SK-MEL-5 (cell line): ENCODE data around the gene CMIP. TPM values are rescaled to one million over a fixed set of nuclear protein-coding genes. Genes with fewer than 3 reads are reported as not detected.

Experiments used
- DNase-seq: peaks from one replicate; pipeline ENCODE4 v3.0.0-alpha.2; 2016; ENCODE audit warnings: low read depth, low spot score
- in situ Hi-C: cut with HindIII; loops from 2 replicates; pipeline ENCODE4 v1.10.0; 2016; ENCODE audit warnings: low sequenced_read_pairs, high pct_unique_total_duplicates, low pct_unique_long_range_greater_than_20kb
- total RNA-seq: library from RNA; depleted of rRNA; stranded (reverse); fragments of >200 nt; shearing (Covaris generic); gene quantifications from 2 replicates; pipeline ENCODE4 v1.2.3, GENCODE V29; 2014

The CMIP gene
- total RNA-seq, 1 experiment from 2014 or later: 2.0 TPM

DNA sequence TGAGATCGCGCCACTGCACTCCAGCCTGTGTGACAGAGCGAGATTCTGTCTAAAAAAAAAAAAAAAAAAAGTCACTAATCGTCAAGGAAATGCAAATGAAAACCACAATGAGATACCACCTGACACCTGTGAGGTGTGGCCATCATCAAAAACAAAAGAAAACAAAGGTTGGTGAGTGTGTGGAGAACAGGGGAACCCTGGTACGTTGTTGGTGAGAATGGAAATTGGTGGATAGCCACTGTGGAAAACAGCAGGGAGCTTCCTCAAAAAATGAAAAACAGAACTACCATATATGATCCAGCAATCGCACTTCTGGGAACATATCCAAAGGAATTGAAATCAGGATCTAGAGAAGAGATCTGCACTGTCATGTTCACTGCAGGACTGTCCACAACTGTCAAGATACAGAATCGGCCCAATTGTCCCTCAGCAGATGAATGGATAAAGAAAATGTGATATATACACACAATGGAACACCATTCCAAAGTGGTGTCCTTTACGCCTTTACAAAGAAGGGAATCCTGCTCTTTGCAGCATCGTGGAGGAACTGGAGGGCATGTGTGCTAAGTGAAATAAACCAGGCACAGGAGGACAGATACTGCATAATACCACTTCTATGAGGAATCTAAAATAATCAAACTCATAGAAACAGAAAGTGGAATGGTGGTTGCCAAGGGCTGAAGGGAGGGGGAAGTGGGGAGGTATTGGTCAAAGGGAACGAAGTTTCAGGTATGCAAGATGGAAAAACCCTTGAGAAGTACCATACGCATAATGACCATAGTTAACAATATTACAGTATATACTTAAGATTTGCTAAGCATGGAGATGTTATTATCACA lies 271.0 kb downstream of the CMIP start:
- in situ Hi-C loops: no loop called here
- no peak for DNase-seq

DNA sequence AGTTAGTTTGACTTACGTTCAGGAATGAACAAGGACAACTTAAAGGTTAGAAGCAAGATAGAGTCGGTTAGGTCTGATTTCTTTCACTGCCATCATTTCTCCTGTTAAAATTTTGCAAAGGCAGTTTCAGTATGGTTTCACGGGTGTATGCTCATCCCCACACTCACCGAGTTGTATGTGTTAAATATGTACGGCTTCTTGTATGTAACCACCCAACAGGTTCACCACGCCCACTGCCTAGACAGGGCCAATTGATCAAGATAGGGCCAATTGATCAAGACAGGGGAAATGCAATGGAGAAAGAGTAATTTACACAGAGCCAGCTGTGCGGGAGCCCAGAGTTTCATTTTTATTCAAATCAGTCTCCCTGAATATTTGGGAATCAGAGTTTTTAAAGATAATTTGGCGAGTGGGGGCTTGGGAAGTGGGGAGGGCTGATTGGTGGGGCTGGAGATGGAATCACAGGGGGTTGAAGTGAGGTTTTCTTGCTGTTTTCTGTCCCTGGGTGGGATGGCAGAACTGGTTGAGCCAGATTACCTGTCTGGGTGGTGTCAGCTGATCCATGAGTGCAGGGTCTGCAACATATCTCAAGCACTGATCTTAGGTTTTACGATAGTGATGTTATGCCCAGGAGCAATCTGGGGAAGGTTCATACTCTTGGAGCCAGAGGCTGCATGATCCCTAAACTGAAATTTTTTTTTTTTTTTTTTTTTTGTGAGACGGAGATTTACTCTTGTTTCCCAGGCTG lies 272.0 kb downstream of the CMIP start:
- in situ Hi-C loops: no loop called here
- DNase-seq: no peak

DNA sequence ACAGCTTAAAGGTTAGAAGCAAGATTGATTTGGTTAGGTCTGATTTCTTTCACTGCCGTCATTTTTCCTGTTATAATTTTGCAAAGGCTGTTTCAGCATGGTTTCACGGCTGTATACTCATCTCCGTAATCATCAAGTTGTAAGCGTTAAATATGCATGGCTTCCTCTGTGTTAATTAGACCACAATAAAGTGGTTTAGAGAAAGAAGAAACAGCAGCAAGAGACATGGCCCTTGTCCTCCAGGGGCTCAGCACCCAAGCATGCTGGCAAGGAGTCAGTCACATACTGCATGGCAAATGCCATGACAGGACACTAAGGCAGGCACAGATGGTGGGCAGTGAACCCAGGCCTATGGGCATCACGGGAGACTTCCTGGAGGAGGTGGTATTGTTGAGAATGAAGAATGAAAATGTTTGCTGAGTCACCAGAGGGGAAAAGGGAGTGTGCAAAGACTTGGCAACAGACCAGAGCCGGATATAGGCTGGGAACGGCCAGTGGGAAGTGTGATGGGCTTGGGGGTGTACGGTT lies 273.1 kb downstream of the CMIP start:
- no peak for DNase-seq
- in situ Hi-C loops: no loop called here

DNA sequence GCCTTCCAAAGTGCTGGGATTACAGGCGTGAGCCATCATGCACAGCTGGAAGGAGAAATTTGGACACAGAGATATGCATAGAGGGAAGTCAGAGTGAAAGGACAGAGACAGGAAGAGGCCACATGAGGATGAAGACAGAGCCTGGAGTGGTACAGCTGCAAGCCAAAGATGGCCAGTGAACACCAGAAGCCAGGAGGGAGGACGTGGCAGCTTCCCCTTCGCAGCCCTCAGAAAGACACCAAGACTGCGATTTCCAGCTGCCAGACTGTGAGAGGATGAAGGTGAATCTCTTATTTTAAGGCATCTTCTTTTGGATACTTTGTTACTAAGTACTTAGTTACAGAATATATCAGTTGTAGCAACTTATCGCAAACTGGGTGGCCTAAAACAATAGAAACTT lies 274.0 kb downstream of the CMIP start:
- no peak for DNase-seq
- in situ Hi-C loops: no loop called here

GRCh38 chr16:81719993-81720392 lies 275.4 kb downstream of the CMIP start:
- in situ Hi-C loops: no loop called here
- no peak for DNase-seq

DNA sequence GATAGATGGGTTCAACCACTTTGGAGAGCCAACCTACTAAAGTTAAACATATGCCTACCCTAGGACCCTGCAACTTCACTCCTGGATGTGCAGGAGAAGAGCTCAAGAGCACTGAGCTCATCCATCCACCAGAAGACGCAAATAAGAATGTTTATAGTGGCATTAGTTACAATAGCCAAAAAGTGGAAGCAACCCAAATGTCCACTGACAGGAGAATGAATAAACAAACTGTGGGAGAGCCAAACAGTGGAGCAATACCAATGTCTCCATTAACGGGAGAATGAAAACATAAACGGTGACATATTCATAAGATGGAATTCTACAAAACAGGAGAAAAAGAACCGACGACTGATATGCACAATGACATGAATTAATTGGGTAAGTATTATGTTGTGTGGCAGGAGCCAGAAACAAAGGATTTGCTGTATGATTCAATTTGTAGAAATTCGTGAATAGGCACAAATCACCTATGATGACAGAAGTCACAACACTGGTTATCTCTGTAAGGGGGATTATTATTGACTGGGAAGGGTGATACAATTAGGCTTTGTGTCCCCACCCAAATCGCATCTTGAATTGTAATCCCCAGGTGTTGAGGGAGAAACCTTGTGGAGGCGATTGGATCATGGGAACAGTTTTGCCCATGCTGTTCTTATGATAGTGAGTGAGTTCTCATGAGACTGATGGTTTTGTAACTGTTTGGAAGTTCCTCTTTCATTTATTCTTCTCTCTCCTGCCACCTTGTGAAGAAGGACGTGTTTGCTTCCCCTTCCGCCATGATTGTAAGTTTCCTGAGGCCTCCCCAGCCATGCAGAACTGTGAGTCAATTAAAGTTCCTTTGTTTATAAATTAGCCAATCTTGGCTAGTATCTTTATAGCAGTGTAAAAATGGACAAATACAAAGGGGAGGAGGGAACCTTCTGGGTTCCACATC lies 276.6 kb downstream of the CMIP start:
- in situ Hi-C loops: no loop called here

GRCh38 chr16:81723098-81723723 lies 278.6 kb downstream of the CMIP start:
- DNase-seq: peak; percentile 82
- in situ Hi-C loops: no loop called here

More for the DNA sequence above, 276.6 kb downstream of the CMIP start:
- DNase-seq: no peak

DNA sequence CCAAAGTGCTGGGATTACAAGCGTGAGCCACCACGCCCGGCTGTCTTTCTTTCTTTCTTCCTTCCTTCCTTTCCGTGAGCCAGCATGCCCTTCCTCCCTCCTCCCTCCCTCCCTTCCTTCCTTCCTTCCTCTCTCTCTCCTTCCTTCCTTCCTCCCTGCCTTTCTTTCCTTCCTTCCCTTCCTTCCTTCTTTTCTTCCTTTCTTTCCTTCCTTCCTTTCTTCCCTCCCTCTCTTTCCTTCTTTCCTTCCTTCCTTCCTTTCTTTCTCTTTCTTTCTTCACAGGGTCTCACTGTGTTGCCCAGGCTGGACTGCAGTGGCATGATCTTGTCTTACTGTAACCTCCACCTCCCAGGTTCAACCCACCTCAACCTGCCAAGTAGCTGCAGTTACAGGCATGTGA lies 283.8 kb downstream of the CMIP start:
- no peak for DNase-seq
- in situ Hi-C loops: no loop called here

- in situ Hi-C loops: no loop called here
These were observed 284.8 kb downstream of the CMIP start for GRCh38 chr16:81729451-81729850.

GRCh38 chr16:81730090-81731051 lies 285.8 kb downstream of the CMIP start:
- in situ Hi-C loops: no loop called here
- DNase-seq: peak; percentile 24

More at GRCh38 chr16:81729451-81729850, 284.8 kb downstream of the CMIP start:
- DNase-seq: no peak

DNA sequence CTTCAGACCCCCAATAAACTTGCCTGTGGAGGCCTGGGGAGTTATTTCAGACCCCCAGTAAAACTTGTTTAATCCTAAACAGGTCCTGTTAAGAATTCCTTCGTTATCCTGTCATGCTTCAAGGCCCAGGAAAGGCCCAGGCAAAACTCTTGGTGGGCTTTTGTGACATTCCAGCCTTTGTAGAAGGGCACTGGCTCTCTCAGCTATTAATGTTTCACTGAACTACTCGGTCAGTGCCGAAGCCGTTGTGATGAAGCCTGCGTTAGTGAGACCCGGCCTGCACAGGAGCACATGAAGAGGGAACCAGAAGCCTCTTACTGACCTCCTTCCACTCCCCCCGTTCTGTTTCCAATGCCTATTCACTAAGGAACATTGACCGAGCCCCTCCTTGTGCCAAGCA lies 287.0 kb downstream of the CMIP start:
- in situ Hi-C loops: no loop called here
- no peak for DNase-seq

- in situ Hi-C loops: no loop called here
- DNase-seq: no peak
These were observed 288.1 kb downstream of the CMIP start for GRCh38 chr16:81732699-81733098.

- in situ Hi-C loops: no loop called here
- DNase-seq: no peak
These were observed 288.7 kb downstream of the CMIP start for GRCh38 chr16:81733295-81733694.

- in situ Hi-C loops: no loop called here
- no peak for DNase-seq
These were observed 290.2 kb downstream of the CMIP start for GRCh38 chr16:81734632-81735434.

DNA sequence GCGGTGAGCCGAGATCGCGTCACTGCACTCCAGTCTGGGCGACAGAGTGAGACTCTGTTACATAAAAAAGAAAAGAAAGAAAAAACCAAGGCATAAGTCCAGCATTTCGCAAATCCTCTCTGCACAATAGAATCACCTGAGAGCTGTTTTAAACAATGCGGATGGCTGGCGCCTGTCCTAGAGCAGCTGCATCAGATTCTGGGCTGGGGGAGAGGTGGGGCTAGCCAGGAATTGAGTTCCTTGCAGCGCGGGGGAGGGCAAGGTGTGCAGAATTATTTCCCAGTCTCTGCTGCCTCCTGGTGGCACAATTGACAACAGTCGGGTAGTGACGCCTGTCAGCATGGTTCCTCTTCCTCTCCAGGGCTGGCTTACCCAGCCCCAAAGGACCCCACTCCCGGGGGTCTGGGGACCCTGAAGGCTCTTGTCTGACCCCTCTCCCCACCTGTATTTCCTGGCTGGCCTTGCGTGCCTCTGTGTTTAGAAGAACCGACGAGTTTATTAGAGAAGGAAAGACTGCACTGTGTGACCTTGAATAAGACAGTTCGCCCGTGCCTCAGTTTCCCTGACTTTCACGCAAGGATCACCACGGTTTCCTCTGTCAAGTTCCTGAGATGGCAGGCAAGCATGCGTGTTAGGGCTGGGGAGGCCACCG lies 293.4 kb downstream of the CMIP start:
- DNase-seq: peak; percentile 79
- in situ Hi-C loops: no loop called here
